ENCODE measurements around the gene CDK5. TPM values are rescaled to one million over a fixed set of nuclear protein-coding genes. Genes with fewer than 3 reads are reported as not detected.
A peak's percentile ranks its signal among the peaks of the same experiment; 100 is the strongest.

Gene CDK5
- total and polyA plus RNA-seq, 9 of the 15 experiments (the other 6 are each of a cell fraction or from before 2014, with no cell fraction given): 3.2 to 38.0 (median 27.5) TPM

GRCh38 chr7:151085691-151086620, 28.3 kb upstream of the CDK5 start, which contains the start of gene AGAP3 (continued):
- TF ChIP-seq U2AF2 (optimal IDR thresholded peaks at IDR 0.05; ENCODE audit: low read depth, low read length): no peak
- peak; percentile 34; the same call in 1 of the 2 replicates for TF ChIP-seq ZNF583 (CRISPR knock-in tag; IDR thresholded peaks at IDR 0.05)
- no peak for TF ChIP-seq CHD4 (IDR thresholded peaks at IDR 0.05; ENCODE audit: insufficient read depth, insufficient replicate concordance, low read depth, low read length, poor library complexity, severe bottlenecking)
- TF ChIP-seq PRDM10 (IDR thresholded peaks at IDR 0.05; ENCODE audit: partially characterized antibody): peak; percentile 6
- no peak for TF ChIP-seq ZNF644 (tag; IDR thresholded peaks at IDR 0.05; ENCODE audit: low read depth)
- peak in 2 of 3 experiments; percentile 59 to 68 for TF ChIP-seq YY1 (IDR thresholded peaks at IDR 0.05; ENCODE audit: borderline replicate concordance in 1 of 3, control insufficient read depth in 1 of 3, extremely low read depth in 1 of 3, insufficient read depth in 3 of 3, insufficient read length in 1 of 3, insufficient replicate concordance in 2 of 3, low read depth in 1 of 3, low read length in 2 of 3)
- TF ChIP-seq RB1 (IDR thresholded peaks at IDR 0.05; ENCODE audit: low read depth): peak; percentile 76
- TF ChIP-seq HDAC1 (IDR thresholded peaks at IDR 0.05): peak in 1 of 2 experiments; percentile 87; a peak in 2 of 4 replicates
- TF ChIP-seq PBX2 (CRISPR knock-in tag; IDR thresholded peaks at IDR 0.05; ENCODE audit: low read depth): no peak
- TF ChIP-seq PBX2 (tag; conservative IDR thresholded peaks at IDR 0.05; ENCODE audit: low read depth): no peak
- peak; percentile 100 for TF ChIP-seq MAZ (CRISPR knock-in tag; conservative IDR thresholded peaks at IDR 0.05 in 1 of 2, IDR thresholded peaks at IDR 0.05 in 1 of 2)
- no peak for TF ChIP-seq U2AF1 (optimal IDR thresholded peaks at IDR 0.05; ENCODE audit: low read depth, low read length)
- TF ChIP-seq CC2D1A (IDR thresholded peaks at IDR 0.05): no peak
- TF ChIP-seq ZBED1 (IDR thresholded peaks at IDR 0.05): peak; percentile 69; the same call in 1 of the 2 replicates
- peak; percentile 7 for TF ChIP-seq ASH1L (IDR thresholded peaks at IDR 0.05; ENCODE audit: borderline replicate concordance, low read depth, partially characterized antibody)
- TF ChIP-seq SUPT5H (IDR thresholded peaks at IDR 0.05): peak; percentile 96
- no peak for TF ChIP-seq FOXP4 (CRISPR knock-in tag; IDR thresholded peaks at IDR 0.05; ENCODE audit: borderline replicate concordance)

Data from K562 (cell line).